Fibroblast of peridontal ligament (primary cell): Measurements from ENCODE around the gene ELP4.
"Not testable (repeated sequence)": the region's sequence is repeated elsewhere in the genome, so short reads cannot be mapped to it uniquely, and the experiment has no call there.

ENCODE experiments used
- DNase-seq: peaks from one replicate; pipeline ENCODE4 v3.0.0-alpha.2; 2010; ENCODE audit errors: extremely low read depth

The ELP4 gene

DNA sequence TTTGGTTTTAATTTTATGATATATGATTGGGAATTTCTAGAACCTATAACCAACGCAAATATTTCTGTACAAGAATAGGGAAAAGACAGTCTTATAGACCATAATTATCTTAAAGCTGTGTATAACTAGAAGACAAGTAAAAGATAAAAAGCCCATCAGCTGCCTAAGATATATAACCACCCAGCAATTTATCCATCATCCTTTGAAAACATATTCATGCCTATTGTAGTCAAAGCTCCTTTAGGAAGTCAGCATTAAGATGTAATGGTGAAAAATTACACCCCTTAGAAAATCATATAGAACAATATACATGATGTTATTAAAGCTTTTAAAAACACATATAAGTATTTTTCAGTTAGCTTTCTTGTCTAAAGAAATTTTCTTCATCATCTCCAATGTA is 46.4 kb downstream of the ELP4 start:
- DNase-seq: no peak

- DNase-seq: peak; percentile 16
Observed at GRCh38 chr11:31558001-31558400, 48.4 kb downstream of the ELP4 start.

DNA sequence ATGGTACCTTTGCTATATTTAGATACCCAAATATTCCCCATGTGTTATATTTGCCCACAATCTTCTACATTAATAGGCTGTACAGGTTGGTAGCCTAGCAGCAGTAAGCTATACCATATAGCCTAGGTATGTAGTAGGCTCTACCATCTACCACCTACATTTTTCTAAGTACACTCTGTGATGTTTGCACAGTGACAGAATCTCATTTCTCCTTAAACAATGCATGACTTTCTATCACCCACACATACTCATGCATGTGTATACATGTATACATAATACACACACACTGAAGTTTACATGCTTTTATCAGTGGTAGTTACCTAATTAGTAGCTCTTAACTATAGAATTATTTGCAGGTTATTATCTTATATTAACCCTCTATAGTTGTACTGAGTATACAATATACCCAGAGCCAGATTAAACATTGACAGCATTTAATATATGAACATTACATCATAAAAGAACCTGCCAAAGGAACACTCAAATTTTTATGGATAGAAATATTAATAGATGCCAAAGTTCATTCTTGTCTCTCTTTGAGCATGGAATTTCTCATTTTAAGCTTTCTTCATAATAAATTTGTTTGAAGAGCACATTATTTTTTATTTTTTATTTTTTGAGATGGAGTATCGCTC is 51.4 kb downstream of the ELP4 start:
- no peak for DNase-seq

- not testable (repeated sequence) for DNase-seq
Observed at GRCh38 chr11:31564517-31564916, 55.0 kb downstream of the ELP4 start.

- DNase-seq: not testable (repeated sequence)
Observed at GRCh38 chr11:31574133-31574532, 64.6 kb downstream of the ELP4 start.

- not testable (repeated sequence) for DNase-seq
Observed at GRCh38 chr11:31575764-31576163, 66.2 kb downstream of the ELP4 start.

- not testable (repeated sequence) for DNase-seq
Observed at GRCh38 chr11:31579412-31579811, 69.8 kb downstream of the ELP4 start.

GRCh38 chr11:31582697-31583096 is 73.1 kb downstream of the ELP4 start:
- DNase-seq: no peak

- DNase-seq: no peak
Observed at GRCh38 chr11:31598454-31598853, 88.9 kb downstream of the ELP4 start.

- DNase-seq: no peak
Observed at GRCh38 chr11:31601635-31602282, 92.2 kb downstream of the ELP4 start.

DNA sequence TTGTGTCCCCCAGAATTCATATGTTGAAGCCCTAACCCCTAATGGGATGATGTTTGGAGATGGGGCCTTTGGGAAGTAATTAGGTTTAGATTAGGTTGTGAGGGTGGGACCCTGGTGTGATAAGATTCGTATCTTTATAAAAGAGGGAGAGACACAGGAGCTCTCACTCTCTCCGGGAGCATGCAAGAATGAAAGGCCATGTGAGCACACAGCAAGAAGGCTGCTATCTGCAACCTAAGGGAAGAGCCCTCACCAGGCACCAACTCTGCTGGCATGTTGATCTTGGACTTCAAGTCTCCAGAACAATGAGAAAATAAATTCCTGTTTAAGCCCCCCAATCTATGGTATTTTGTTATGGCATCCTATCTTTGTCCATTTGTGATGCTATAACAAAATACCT is 97.3 kb downstream of the ELP4 start:
- DNase-seq: no peak

- no peak for DNase-seq
Observed at GRCh38 chr11:31607914-31608313, 98.3 kb downstream of the ELP4 start.

GRCh38 chr11:31608995-31609394 is 99.4 kb downstream of the ELP4 start:
- DNase-seq: no peak

- no peak for DNase-seq
Observed at GRCh38 chr11:31610544-31610943, 101.0 kb downstream of the ELP4 start.

DNA sequence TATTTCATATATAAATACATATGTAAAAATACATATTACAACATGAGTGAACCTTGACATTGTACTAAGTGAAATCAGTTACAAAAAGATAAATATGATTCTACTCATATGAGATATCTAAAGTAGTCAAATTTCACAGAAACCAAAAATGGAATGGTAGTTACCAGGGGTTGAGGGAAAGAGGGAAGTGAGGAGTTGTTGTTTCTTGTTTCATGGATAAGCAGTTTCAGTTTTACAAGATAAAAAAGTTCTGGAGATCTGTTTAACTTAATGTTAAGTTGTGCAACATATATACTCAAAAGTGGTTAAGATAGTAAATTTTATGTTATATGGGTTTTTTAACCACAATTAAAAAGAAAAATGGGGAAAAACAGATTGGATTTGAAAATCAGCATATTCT is 107.7 kb downstream of the ELP4 start:
- DNase-seq: no peak

DNA sequence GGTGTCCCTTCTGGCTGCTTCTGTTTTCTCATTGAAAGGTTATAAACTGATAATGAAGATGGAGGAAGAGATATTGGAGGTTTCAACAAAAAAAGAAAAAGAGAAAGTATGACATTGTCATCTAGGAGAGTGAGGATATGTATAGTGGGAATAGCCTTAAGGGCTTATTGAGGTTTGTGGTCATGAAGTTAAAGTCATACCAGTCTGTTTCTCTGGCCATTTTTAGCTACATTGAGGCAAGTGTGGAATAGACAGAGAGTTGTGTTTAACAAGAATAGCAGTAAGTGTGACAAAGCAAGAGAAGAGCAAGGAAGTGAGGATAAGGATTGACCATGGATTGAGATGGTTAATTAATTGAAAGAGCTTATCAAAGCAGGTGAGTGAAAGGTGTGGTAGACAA is 110.4 kb downstream of the ELP4 start:
- no peak for DNase-seq

GRCh38 chr11:31620434-31620833 is 110.9 kb downstream of the ELP4 start:
- no peak for DNase-seq

DNA sequence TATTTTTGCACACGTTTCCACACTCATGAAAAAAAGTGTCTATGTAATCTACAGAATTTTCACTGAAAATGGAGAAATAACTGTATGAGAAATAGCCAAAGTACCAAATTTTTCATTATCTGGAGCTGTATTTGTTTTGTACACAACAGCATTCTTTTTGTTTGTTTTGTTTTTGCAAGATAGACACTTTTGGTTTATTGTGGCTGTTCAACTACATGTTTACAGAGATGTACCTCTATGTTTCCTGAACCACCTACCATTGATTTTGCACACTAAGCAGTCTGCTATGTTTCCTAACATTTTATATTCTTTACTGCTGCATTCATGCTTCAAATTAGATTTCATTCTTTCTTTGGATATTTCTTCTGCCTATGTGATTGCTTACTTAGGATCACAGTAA is 116.3 kb downstream of the ELP4 start:
- no peak for DNase-seq

GRCh38 chr11:31628111-31628510 is 118.5 kb downstream of the ELP4 start:
- DNase-seq: no peak

GRCh38 chr11:31636983-31637382 is 127.4 kb downstream of the ELP4 start:
- no peak for DNase-seq

- no peak for DNase-seq
Observed at GRCh38 chr11:31640611-31641010, 131.0 kb downstream of the ELP4 start.

GRCh38 chr11:31641477-31642062 is 132.0 kb downstream of the ELP4 start:
- DNase-seq: peak; percentile 49

DNA sequence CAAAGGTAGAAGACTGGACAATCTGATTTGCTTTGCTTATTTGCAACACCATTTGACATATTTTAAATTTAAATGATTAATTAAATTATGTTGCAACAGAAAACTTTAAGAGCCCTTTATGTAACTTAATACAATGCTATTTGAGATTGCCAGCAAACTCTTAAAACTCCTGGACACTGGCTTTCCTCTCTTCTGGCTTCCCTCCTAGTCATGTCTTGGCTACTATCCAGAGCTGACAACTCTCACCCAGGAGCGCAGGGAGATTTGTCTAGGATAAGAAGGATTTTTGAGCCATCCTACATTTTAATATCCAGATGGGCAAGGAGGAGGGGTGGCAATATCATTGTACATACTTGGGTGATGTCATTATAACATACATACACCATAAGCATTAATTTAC is 134.3 kb downstream of the ELP4 start:
- DNase-seq: peak; percentile 12
